ENCODE measurements around the gene ARSG.

The ARSG gene

GRCh38 chr17:68383120-68383442, 91.8 kb downstream of the ARSG start:
- no peak for DNase-seq (ENCODE audit: low read depth)
- no peak for TF ChIP-seq CTCF (IDR thresholded peaks at IDR 0.05; ENCODE audit: low read depth, low read length, missing control alignments)
- no peak overlapping the region for H3K4me3 ChIP-seq (ENCODE audit: low read depth, low read length)

- TF ChIP-seq CTCF (IDR thresholded peaks at IDR 0.05; ENCODE audit: low read depth, low read length, missing control alignments), result no peak
- no peak overlapping the region for H3K4me3 ChIP-seq (ENCODE audit: low read depth, low read length)
- DNase-seq (ENCODE audit: low read depth), result no peak
Measured at GRCh38 chr17:68383443-68384321, 92.4 kb downstream of the ARSG start.

- no peak overlapping the region for H3K4me3 ChIP-seq (ENCODE audit: low read depth, low read length)
- no peak for TF ChIP-seq CTCF (IDR thresholded peaks at IDR 0.05; ENCODE audit: low read depth, low read length, missing control alignments)
- DNase-seq (ENCODE audit: low read depth), result no peak
Measured at GRCh38 chr17:68384471-68384870, 93.2 kb downstream of the ARSG start.

- DNase-seq (ENCODE audit: low read depth), result no peak
- TF ChIP-seq CTCF (IDR thresholded peaks at IDR 0.05; ENCODE audit: low read depth, low read length, missing control alignments), result no peak
- no peak overlapping the region for H3K4me3 ChIP-seq (ENCODE audit: low read depth, low read length)
Measured at GRCh38 chr17:68384941-68385340, 93.6 kb downstream of the ARSG start.

- TF ChIP-seq CTCF (IDR thresholded peaks at IDR 0.05; ENCODE audit: low read depth, low read length, missing control alignments), result no peak
- no peak for DNase-seq (ENCODE audit: low read depth)
- H3K4me3 ChIP-seq (ENCODE audit: low read depth, low read length), result no peak overlapping the region
Measured at GRCh38 chr17:68385490-68386215, 94.4 kb downstream of the ARSG start.

GRCh38 chr17:68387435-68388218, 96.3 kb downstream of the ARSG start:
- TF ChIP-seq CTCF (IDR thresholded peaks at IDR 0.05; ENCODE audit: low read depth, low read length, missing control alignments), result no peak
- H3K4me3 ChIP-seq (ENCODE audit: low read depth, low read length), result no peak overlapping the region
- no peak for DNase-seq (ENCODE audit: low read depth)

Measured in GM12864 (cell line).